Panc1 (cell line): Measurements from ENCODE around the gene PRPF39.

ENCODE experiments used
- CTCF ChIP-seq: fragments of 450-650 bp; IDR thresholded peaks from 2 replicates; pipeline ENCODE4 v1.5.1; 2017; ENCODE audit warnings: mild to moderate bottlenecking
- POLR2AphosphoS5 ChIP-seq: IDR thresholded peaks from 2 replicates; pipeline ENCODE4 v1.6.1; 2012; ENCODE audit warnings: mild to moderate bottlenecking, low read depth, low read length, moderate library complexity
- REST ChIP-seq, 2 experiments: IDR thresholded peaks; 2 replicates each; pipeline ENCODE4 v1.6.1; 2011 to 2012; ENCODE audit warnings: low read depth in 2 of 2, control low read depth in 1 of 2, low read length in 1 of 2, mild to moderate bottlenecking in 1 of 2, moderate library complexity in 1 of 2; ENCODE audit not compliant: insufficient read depth in 1 of 2
- SIN3A ChIP-seq: IDR thresholded peaks from 2 replicates; pipeline ENCODE4 v1.6.1; 2012; ENCODE audit warnings: low read depth, mild to moderate bottlenecking, low read length, moderate library complexity, borderline replicate concordance; ENCODE audit not compliant: insufficient read depth

- TF ChIP-seq CTCF (no peak), SIN3A (no peak), POLR2AphosphoS5 (no peak), REST (IDR thresholded peaks at IDR 0.05; ENCODE audit: insufficient read depth in 1 of 2, low read depth in 2 of 2, low read length in 1 of 2) (no peak)
These were observed 12.3 kb downstream of the PRPF39 start for GRCh38 chr14:45096218-45096617.
